A673 (cell line): ENCODE data around the gene PRB2. TPM values are rescaled to one million over a fixed set of nuclear protein-coding genes. Genes with fewer than 3 reads are reported as not detected.

Experiments used
- BruUV-seq: library from RNA; stranded (reverse); fragments of 400-500 nt; replicated peaks from 2 replicates; lab custom pipeline; 2021; lab: Mats Ljungman, UMichigan
- CTCF ChIA-PET: fragments of 300-600 bp; sonication (Branson Sonifier 250); formaldehyde crosslinking; loops from one replicate; lab custom pipeline; 2022; ENCODE audit warnings: antibody characterized with exemption; lab: Charles Lee
- POLR2A ChIA-PET: fragments of 300-600 bp; sonication (Branson Sonifier 250); formaldehyde crosslinking; loops from one replicate; lab custom pipeline; 2022; ENCODE audit warnings: antibody characterized with exemption; ENCODE audit not compliant: low non-redundant PET; lab: Charles Lee
- DNase-seq: peaks from one replicate; pipeline ENCODE4 v3.0.0-alpha.2; 2015; ENCODE audit warnings: low spot score
- H3K27ac ChIP-seq: fragments of 200-600 bp; sonication (generic); 2 replicates; pipeline ENCODE4 v1.5.1; 2016; ENCODE audit warnings: mixed run types, low read depth, mild to moderate bottlenecking, mixed read lengths, antibody characterized with exemption, low read length; ENCODE audit not compliant: poor library complexity, severe bottlenecking
- H3K27me3 ChIP-seq: fragments of 200-600 bp; sonication (generic); replicated peaks from 2 replicates; pipeline ENCODE4 v1.6.1; 2017; ENCODE audit warnings: mixed run types, low read depth, mild to moderate bottlenecking, mixed read lengths, antibody characterized with exemption, low read length; ENCODE audit not compliant: insufficient read depth, poor library complexity
- H3K36me3 ChIP-seq: fragments of 200-600 bp; sonication (generic); 2 replicates; pipeline ENCODE4 v1.6.1; 2016; ENCODE audit warnings: mixed run types, mild to moderate bottlenecking, mixed read lengths, antibody characterized with exemption, low read length; ENCODE audit not compliant: insufficient read depth, poor library complexity, severe bottlenecking
- H3K4me1 ChIP-seq: fragments of 200-600 bp; sonication (generic); 2 replicates; pipeline ENCODE4 v1.6.1; 2017; ENCODE audit warnings: mixed run types, mild to moderate bottlenecking, mixed read lengths, antibody characterized with exemption, low read length; ENCODE audit not compliant: insufficient read depth, poor library complexity, severe bottlenecking
- H3K4me3 ChIP-seq: fragments of 200-600 bp; sonication (generic); 2 replicates; pipeline ENCODE4 v1.5.1; 2016; ENCODE audit warnings: low read depth, mixed run types, mild to moderate bottlenecking, mixed read lengths, low read length; ENCODE audit not compliant: poor library complexity, severe bottlenecking
- H3K9me3 ChIP-seq: fragments of 200-600 bp; sonication (generic); 2 replicates; pipeline ENCODE4 v1.6.1; 2016; ENCODE audit warnings: mixed run types, low read depth, mild to moderate bottlenecking, mixed read lengths, antibody characterized with exemption, low read length; ENCODE audit not compliant: poor library complexity, severe bottlenecking
- CTCF ChIP-seq: fragments of 300-800, 200-600 bp; sonication (generic); conservative IDR thresholded peaks from 2 replicates; pipeline ENCODE4 v1.5.1; 2017; ENCODE audit warnings: low read depth, mild to moderate bottlenecking, antibody characterized with exemption, low read length, moderate library complexity, mixed read lengths
- EZH2 ChIP-seq: fragments of 200-600 bp; sonication (generic); IDR thresholded peaks from 2 replicates; pipeline ENCODE4 v1.6.1; 2017; ENCODE audit warnings: borderline replicate concordance, low read depth, mild to moderate bottlenecking, mixed read lengths, antibody characterized with exemption, low read length; ENCODE audit not compliant: poor library complexity, severe bottlenecking
- intact Hi-C: fragments of 100-400 bp; cut with micrococcal nuclease; formaldehyde crosslinking; loops from one replicate; pipeline ENCODE4 v1.10.0; 2022; ENCODE audit not compliant: unreplicated experiment
- total RNA-seq: library from RNA; stranded (reverse); gene quantifications from 2 replicates; pipeline ENCODE4 v1.2.3, GENCODE V29; 2021

PRB2 gene
- total RNA-seq, 1 experiment from 2014 or later, result not detected

- H3K36me3 ChIP-seq, result no peaks in the 10 kb centered on the region
- H3K27me3 ChIP-seq, result no peaks in the 10 kb centered on the region
- H3K27ac ChIP-seq, result no peak overlapping the region
- no peaks in the 10 kb centered on the region for H3K9me3 ChIP-seq
- ChIA-PET POLR2A (no interaction called here), CTCF (no interaction called here)
- TF ChIP-seq EZH2, result no peak
- TF ChIP-seq CTCF, result no peak
- no peak for DNase-seq
- intact Hi-C loops, result no loop called here
- no TSS peak for BruUV-seq
- no peaks in the 10 kb centered on the region for H3K4me1 ChIP-seq
- H3K4me3 ChIP-seq, result no peak overlapping the region
These were observed 32.0 kb upstream of the PRB2 start for GRCh38 chr12:11427341-11427740.

GRCh38 chr12:11412731-11413130 lies 17.4 kb upstream of the PRB2 start:
- intact Hi-C loops, result no loop called here
- TF ChIP-seq CTCF (no peak), EZH2 (no peak)
- no peaks in the 10 kb centered on the region for H3K9me3 ChIP-seq
- DNase-seq, result no peak
- no peaks in the 10 kb centered on the region for H3K36me3 ChIP-seq
- H3K27me3 ChIP-seq, result peaks cover 3% of the 10 kb centered on the region
- ChIA-PET POLR2A (no interaction called here), CTCF (no interaction called here)
- BruUV-seq, result no TSS peak
- H3K27ac ChIP-seq, result no peak overlapping the region
- no peak overlapping the region for H3K4me3 ChIP-seq
- H3K4me1 ChIP-seq, result no peaks in the 10 kb centered on the region

- Histone ChIP-seq H3K4me1 (no peaks in the 10 kb centered on the region), H3K4me3 (no peak overlapping the region), H3K27ac (no peak overlapping the region), H3K27me3 (no peaks in the 10 kb centered on the region), H3K36me3 (no peaks in the 10 kb centered on the region), H3K9me3 (no peaks in the 10 kb centered on the region)
- no peak for TF ChIP-seq EZH2
- TF ChIP-seq CTCF, result no peak
- ChIA-PET POLR2A (no interaction called here), CTCF (no interaction called here)
- BruUV-seq, result no TSS peak
- no peak for DNase-seq
- intact Hi-C loops, result no loop called here
These were observed 12.7 kb upstream of the PRB2 start for GRCh38 chr12:11408096-11408495.
